CD4-positive, alpha-beta T cell treated with Interleukin-2 at 100 ng/mL for 4 hours (primary cell): ENCODE results near the gene CNST.
"Not testable (repeated sequence)": the region's sequence is repeated elsewhere in the genome, so short reads cannot be mapped to it uniquely, and the experiment has no call there.

Experiments used
- DNase-seq: peaks from one replicate; pipeline ENCODE4 v3.0.0-alpha.2; 2020; ENCODE audit warnings: low spot score

CNST gene

GRCh38 chr1:246559310-246559709 is 6.9 kb upstream of the CNST start:
- no peak for DNase-seq

GRCh38 chr1:246560833-246561232 is 5.4 kb upstream of the CNST start:
- not testable (repeated sequence) for DNase-seq

GRCh38 chr1:246564839-246565750 is 1.2 kb upstream of the CNST start:
- DNase-seq: no peak

DNA sequence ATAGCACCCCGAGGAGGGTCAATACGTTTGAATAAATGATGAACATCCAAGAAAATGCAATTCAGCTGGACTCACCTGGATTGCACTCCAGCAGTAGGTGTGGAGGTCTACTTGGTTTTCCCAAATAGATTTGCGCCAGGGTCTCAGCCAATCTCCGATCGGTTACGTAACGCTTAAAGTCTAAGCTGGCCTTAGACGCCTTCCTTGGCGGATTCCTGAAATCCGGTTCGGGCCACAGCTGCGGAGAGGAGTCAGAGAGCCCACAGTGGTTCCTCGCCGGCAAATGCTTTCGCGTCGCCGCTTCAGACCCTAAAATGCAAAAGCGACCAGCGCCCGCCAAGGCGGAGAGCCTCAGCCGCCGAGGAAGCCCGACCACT is 517 bp upstream of the CNST start:
- no peak for DNase-seq

DNA sequence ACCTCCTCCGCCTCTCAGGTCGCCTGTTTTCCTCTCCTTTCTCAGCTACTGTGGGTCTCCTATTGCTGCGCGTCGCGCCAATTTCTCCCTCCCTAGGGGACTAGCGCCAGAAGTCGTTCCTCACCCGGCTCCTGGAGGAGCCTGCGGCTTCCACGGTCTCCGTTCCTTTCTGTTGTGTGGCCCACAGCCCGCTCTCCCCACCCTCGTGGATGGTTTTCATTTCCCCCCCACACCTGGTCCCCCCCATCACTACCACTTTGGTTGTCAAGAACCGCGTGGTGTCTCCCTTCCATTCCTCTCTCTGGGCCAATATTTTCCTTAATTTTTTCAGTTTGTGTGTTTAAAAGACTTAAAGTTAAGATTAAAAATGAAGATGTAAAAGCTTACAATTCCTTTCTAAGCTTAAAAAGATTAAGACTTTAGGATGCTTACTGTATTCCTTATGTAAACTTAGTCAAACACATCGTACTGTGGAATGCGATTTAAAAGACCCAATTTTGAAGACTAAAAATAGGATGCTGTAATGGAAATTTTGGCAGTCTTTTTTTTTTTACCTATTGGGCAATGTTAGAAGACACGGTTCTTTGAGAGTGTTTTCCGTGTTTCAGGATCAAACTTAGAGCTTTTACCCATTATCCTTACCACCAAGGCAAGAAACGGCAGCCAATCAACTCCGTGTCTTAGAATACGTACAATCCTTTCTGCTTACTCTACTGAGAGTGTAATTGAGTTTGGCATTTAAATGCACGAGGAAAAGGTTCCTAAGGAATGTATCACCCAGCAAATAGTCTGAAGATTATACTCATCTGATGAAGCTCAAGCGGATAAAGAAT is 773 bp downstream of the CNST start:
- peak; percentile 27 for DNase-seq

DNA sequence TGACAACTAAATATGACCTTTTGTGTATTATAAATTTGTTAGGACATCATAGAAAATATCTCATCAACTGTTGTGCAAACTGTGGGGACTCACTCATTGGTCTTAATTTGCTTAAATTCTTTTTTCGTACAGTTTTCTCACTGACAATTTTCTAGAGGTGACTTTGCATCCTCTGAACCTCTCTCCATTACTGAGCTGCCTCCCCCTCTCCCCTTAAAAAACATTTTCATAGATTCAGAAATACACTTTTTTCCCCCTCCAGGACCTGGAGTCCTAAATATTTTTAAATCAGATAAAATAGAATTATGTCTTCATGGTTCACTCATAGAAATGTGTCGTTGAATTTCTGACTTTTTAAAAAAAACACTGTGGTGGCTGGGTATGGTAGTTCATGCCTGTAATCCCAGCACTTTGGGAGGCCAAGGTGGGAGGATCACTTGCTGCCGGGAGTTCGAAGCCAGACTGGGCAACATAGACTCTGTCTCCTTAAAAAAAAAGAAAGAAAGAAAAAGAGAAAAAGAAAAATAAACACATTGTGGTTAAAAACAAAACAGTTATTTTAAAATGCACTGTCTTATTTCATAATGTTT is 1.5 kb downstream of the CNST start:
- no peak for DNase-seq

DNA sequence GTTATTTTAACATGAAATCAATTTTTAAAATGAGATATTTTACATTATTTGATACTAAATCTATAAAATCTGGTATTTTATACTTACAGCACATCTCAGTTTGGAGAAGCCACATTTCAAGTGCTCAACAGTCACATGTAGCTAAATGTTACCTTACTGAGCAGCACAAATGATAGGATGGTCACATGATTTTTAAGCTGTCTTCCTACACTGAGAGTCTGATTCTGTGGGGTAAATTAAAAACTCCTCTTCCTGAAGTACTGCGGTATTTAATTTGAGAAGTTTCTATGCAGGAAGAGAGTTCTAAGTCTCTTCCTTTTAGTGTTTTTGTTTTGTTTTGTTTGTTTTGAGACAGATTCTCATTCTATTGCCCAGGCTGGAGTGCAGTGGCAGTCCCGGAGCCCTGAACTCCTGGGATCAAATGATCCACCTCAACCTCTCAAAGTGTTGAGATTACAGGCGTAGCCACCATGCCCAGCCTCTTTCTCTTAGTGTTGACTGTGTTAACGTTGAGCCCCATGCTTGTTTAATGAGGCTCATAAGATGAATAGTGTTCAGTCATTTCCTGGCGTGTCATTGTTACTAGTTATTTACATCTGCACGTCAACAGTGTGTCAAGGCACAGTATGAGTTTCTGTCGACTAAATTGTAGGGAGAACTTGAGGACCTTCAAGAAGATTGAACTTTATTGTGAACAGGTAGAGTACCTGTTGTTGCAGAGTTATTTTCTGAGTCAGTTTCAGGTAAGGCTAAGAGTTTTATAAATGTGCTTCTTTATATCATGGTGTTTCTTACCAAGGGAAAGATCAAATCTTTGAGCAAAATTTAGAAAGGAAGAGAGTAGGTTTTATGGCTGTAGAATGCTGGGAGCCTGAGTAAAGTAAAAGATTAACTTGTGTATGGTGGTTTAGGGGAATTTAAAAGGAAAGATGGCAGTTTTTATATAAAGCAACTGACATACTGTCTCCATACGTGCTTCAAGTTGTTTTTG is 3.3 kb downstream of the CNST start:
- peak; percentile 67 for DNase-seq

DNA sequence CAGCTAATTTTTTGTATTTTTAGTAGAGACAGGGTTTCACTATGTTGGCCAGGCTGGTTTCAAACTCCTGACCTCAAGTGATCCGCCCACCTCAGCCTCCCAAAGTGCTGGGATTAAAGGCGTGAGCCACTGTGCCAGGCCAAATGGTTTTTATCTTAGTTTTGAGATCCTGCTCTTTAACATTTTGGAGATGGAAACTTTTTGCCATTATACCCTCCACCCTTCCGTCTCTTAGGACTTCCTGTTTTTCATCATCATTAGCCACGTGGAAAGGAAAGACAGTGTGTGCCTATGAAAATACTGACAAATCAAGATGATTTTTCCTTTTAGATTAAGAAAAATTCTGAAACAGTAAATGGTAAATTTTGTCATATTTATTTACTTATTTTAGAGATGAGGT is 5.1 kb downstream of the CNST start:
- peak; percentile 36 for DNase-seq

- no peak for DNase-seq
Observed at GRCh38 chr1:246571953-246572352, 5.7 kb downstream of the CNST start.

- no peak for DNase-seq
Observed at GRCh38 chr1:246572785-246573184, 6.5 kb downstream of the CNST start.

DNA sequence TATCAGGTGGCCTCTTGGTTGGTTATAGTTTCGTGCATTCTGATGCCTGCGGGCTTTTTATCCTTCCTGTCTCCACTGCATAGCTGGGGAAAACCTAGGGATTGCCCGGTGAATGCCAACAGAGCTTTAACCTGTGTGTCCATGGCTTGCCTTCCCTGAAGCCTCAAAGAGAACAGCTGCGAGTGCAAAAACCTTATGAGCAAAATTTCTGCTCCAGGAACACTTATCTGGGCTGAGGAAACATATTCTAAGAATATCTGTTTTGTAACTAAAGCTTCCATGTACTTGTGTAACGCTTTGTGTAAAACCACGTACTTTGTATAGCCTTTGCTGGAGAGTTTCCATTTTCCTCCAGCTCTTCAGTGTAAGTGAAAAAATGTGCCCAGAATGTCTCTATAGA is 7.2 kb downstream of the CNST start:
- DNase-seq: no peak

DNA sequence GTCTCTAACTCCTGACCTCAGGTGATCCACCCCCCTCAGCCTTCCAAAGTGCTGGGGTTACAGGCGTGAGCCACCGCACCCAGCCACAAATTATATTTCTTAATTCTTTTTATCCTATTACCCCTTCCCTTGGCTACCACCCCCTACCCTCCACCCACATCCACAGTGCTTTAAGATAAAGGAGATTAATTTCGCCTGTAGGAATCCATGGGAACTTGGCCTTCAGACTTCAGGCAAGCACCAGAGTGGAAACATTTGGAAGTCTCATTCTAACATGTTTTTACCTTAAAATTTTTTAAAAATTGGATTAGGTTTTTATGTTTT is 10.4 kb downstream of the CNST start:
- DNase-seq: no peak

- DNase-seq: peak; percentile 22
Observed at GRCh38 chr1:246577082-246577719, 10.9 kb downstream of the CNST start.

GRCh38 chr1:246577720-246578106 is 11.5 kb downstream of the CNST start:
- no peak for DNase-seq

DNA sequence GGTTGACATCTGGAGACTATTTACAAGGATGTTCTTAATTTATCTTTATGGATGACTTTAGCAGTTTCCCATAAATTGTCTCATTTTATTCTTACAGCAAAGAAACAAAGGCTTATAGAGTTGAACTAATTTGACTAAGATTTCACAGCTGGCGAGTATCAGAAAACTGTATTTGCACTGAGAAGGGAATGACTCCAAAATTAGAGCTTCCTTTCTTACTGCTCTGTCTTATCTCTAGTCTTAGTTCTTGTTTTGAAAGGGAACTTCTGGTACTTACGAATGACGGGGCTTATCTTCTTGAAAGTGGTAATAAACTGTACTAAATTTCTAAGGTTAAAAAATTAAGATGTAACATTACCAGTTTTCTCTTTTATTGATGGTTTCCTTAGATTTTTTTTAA is 13.6 kb downstream of the CNST start:
- DNase-seq: no peak

DNA sequence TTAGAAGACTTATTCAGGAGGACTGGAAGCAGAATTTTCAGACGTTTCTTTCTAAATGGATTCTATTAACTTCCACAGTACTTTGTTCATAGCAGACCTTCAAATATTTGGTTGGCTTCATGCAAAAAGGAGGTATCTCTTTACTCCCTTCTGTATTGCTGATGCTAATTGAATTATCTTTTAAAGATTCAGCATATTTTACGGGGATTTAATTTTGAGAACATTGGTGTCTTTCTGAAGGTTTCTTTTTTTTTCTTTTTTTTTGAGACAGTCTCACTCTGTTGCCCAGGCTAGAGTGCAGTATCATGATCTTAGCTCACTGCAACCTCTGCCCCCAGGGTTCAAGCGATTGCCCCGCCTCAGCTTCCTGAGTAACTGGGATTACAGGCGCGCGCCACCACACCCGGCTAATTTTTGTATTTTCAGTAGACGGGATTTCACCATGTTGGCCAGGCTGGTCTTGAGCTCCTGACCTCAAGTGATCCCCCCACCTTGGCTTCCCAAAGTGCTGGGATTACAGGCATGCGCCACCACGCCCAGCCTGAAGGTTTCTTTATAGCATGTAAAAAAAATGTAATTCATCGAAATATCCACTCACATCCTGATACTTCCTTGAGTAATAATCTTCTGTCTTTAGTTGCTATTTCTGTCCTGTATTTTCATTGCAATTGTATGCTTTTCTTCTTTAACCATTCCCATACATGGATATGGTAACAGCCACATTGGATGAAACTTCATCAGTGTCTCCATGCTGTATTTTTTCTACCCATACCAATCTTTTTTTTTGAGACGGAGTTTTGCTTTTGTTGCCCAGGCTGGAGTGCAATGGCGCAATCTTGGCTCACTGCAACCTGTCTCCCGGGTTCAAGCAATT is 14.5 kb downstream of the CNST start:
- no peak for DNase-seq

DNA sequence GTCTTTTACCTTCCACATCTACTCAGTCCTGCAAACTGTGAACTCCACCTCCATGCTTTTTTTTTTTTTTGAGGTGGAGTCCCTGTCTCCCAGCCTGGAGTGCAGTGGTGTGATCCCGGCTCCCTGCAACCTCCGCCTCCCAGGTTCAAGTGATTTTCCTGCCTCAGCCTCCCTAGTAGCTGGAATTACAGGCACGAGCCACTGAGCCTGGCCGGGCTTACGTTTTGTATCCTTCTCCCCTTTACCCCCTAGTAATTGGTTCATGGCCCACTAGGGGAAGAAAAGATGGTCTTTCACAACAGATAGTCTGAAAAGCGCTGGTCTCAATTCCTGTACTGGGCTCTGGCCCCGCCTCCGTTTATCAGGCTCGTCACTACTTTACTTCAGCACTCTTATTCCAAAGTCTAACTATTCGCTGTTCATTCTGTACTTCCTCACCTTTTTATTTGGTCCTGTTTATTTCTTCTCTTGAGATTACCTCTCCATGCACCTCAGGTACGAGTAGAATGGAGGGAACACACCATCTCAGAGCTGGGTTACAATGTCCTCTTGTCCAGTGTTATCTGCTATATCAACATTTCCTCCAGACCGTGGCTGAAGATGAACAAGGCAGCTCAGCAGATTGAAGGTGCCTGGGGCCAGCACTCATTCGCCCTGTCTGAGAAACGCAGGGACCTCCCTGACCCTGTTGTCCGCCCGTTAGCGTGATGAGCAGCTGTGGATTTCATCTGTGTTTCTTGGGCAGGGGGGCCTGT is 16.2 kb downstream of the CNST start:
- no peak for DNase-seq

DNA sequence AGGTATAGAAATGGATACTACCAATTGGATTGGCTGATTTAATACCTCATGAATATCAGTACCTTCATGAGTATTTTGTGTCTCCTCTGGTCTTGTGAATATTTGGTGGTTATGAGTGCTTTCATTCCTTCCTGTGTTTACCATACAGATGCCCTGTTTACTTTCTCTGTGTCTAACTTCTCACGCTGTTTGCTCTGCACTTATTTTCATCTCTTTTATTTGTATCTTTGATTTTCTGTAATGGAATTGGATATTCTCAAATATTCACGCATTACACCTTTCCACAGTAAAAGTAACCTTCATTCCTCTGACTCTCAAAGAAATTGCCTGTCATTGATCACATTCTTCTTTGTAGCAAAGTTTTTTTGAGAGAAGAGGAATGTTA is 16.8 kb downstream of the CNST start:
- no peak for DNase-seq

- no peak for DNase-seq
Observed at GRCh38 chr1:246583448-246584185, 17.4 kb downstream of the CNST start.
